ENCODE measurements around the gene ABCA2. TPM values are rescaled to one million over a fixed set of nuclear protein-coding genes. Genes with fewer than 3 reads are reported as not detected.

The ABCA2 gene
- total RNA-seq, 1 experiment from 2014 or later, result 22.4 TPM

DNA sequence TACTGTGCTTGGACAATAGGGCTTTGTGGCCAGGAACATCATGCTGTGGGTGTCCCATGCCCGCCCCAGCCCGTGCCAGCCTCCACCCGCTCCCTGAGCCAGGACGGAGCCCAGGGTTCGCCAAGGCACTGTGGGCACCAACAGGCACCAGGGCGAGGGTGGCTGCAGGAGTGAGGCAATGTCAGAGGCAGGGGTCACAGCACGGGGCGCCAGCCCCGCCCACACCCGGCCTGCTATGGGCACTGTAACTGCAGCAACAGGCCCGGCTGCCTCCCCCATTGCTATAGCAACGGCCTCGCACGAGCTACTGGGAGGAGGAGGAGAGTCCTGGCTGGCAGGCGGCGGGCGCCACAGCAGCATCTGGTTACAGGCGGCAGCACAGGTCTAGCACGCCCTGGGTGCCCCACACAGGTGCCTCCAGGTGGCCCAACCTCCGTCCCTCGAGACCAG, 2.5 kb downstream of the ABCA2 start:
- Mint-ChIP-seq H3K27ac (no peak overlapping the region), H3K4me1 (peaks cover 2 to 17% of the 10 kb centered on the region in 2 experiments; a peak in 3 of 4 replicates), H3K9me3 (no peaks in the 10 kb centered on the region), H3K4me3 (no peak overlapping the region), H3K27me3 (ENCODE audit: low read depth) (peaks cover 22% of the 10 kb centered on the region), H3K36me3 (ENCODE audit: insufficient read depth in 1 of 3, low read depth in 3 of 3) (no peaks in the 10 kb centered on the region)
- WGBS (ENCODE audit: extremely low coverage, insufficient read length, low lambda C conversion rate), result no CpG with 5 or more reads among the region's 21 CpGs
- Histone ChIP-seq H3K9me3 (ENCODE audit: control insufficient read depth, low read depth, low read length) (no peaks in the 10 kb centered on the region), H4K20me1 (ENCODE audit: control insufficient read depth, insufficient read depth, insufficient read length) (peaks cover 2% of the 10 kb centered on the region), H4K8ac (replicated peaks; ENCODE audit: insufficient read length, low read depth, low read length) (no peak overlapping the region), H3K79me1 (ENCODE audit: insufficient read depth, low read depth, low read length, poor library complexity, severe bottlenecking) (no peaks in the 10 kb centered on the region), H2BK120ac (ENCODE audit: low read depth, low read length, poor library complexity, severe bottlenecking) (no peak overlapping the region), H2AK5ac (ENCODE audit: insufficient read length, low read length) (no peak overlapping the region), H2BK15ac (ENCODE audit: low read depth, low read length) (no peak overlapping the region), H3K27me3 (ENCODE audit: insufficient read depth, low read length) (no peaks in the 10 kb centered on the region), H2BK20ac (ENCODE audit: low read depth, low read length, poor library complexity, severe bottlenecking) (no peak overlapping the region), H3K9ac (ENCODE audit: extremely low read depth, insufficient read length, low read length) (no peak overlapping the region), H3T11ph (ENCODE audit: low read length) (no peak overlapping the region), H4K91ac (ENCODE audit: insufficient read length, low read depth, low read length) (no peak overlapping the region), H3K27ac (ENCODE audit: insufficient read length, low read depth, low read length) (no peak overlapping the region), H3K23ac (ENCODE audit: insufficient read length, low read depth, low read length) (no peak overlapping the region), H2BK12ac (ENCODE audit: insufficient read length, low read depth, low read length) (no peak overlapping the region), H3K14ac (ENCODE audit: insufficient read depth, low read length) (no peak overlapping the region), H3K56ac (ENCODE audit: insufficient read length, low read depth, low read length) (no peak overlapping the region), H3K4me2 (ENCODE audit: insufficient read depth, insufficient read length, low read length) (no peak overlapping the region), H3K23me2 (ENCODE audit: insufficient read length, low read depth, low read length, poor library complexity, severe bottlenecking) (peaks cover 9% of the 10 kb centered on the region), H2BK5ac (ENCODE audit: insufficient read length, low read length) (no peak overlapping the region), H4K5ac (ENCODE audit: insufficient read length, low read depth, low read length) (no peak overlapping the region), H3K79me2 (ENCODE audit: insufficient read depth, low read length) (no peaks in the 10 kb centered on the region), H3K18ac (ENCODE audit: insufficient read length, low read depth, low read length) (no peak overlapping the region), H2AFZ (ENCODE audit: low read length) (no peak overlapping the region), H3K4ac (ENCODE audit: low read depth, low read length) (no peak overlapping the region), H3K4me1 (ENCODE audit: insufficient read depth, low read length) (no peaks in the 10 kb centered on the region)
- DNase-seq, result peak; percentile 47
- TF ChIP-seq, protein P1, sequence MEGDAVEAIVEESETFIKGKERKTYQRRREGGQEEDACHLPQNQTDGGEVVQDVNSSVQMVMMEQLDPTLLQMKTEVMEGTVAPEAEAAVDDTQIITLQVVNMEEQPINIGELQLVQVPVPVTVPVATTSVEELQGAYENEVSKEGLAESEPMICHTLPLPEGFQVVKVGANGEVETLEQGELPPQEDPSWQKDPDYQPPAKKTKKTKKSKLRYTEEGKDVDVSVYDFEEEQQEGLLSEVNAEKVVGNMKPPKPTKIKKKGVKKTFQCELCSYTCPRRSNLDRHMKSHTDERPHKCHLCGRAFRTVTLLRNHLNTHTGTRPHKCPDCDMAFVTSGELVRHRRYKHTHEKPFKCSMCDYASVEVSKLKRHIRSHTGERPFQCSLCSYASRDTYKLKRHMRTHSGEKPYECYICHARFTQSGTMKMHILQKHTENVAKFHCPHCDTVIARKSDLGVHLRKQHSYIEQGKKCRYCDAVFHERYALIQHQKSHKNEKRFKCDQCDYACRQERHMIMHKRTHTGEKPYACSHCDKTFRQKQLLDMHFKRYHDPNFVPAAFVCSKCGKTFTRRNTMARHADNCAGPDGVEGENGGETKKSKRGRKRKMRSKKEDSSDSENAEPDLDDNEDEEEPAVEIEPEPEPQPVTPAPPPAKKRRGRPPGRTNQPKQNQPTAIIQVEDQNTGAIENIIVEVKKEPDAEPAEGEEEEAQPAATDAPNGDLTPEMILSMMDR (conservative IDR thresholded peaks at IDR 0.05), result no peak

Data from H9 (cell line).